GM21381 (cell line): Measurements from ENCODE around the gene DLG5.

Source experiments
- ATAC-seq: cut with Tn5 transposase; IDR thresholded peaks from one replicate; pipeline ENCODE4 v1.9.1; 2021; ENCODE audit warnings: mild to moderate bottlenecking, moderate library complexity; ENCODE audit not compliant: unreplicated experiment

Gene DLG5

DNA sequence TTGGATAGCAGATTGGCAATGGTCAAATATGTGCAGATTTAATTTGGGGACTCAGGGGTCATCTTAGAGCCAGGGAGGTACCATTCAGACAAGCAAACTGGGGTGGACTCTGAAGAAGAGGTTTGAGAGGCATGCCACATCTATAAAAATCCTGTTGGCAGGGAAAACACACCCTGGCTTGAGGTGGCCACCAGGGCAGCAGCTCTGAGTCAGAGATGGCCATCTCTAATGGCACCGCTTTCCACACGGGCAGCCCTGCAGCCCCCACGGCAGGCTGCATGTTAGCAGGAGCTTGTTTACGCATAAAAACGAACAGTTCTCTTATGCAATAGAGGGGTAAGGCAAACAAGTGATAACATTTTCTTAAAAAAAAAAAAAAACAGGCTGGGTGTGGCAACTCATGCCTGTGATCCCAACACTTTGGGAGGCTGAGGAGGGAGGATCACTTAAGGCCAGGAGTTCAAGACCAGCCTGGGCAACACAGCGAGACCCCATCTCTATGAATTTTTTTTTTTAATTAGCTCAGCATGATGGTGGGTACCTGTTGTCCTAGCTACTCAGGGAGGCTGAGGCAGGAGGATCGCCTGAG is 14.9 kb downstream of the DLG5 start:
- no peak for ATAC-seq

DNA sequence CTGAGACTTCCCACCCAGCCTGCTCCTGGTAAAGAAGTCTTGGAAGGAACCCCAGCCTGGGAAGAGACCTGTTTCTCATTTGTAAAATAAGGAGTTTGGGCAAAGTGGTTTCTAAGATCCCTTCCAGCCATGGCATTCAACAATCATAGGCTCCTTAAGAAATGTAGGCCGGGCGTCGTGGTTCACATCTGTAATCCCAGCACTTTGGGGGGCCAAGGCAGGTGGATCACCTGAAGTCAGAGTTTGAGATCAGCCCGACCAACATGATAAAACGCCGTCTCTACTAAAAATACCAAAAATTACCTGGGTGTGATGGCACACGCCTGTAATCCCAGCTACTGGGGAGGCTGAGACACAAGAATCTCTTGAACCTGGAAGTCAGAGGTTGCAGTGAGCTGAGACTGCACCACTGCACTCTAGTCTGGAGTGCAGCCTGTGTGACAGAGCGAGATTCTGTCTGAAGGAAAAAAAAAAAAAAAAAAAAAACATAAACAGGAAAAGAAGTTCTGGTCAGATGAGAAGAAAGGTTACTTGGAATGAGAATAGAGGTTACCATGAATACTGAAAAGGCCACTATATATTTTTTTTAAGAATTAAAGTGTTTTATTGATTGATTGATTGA is 15.9 kb downstream of the DLG5 start:
- no peak for ATAC-seq

DNA sequence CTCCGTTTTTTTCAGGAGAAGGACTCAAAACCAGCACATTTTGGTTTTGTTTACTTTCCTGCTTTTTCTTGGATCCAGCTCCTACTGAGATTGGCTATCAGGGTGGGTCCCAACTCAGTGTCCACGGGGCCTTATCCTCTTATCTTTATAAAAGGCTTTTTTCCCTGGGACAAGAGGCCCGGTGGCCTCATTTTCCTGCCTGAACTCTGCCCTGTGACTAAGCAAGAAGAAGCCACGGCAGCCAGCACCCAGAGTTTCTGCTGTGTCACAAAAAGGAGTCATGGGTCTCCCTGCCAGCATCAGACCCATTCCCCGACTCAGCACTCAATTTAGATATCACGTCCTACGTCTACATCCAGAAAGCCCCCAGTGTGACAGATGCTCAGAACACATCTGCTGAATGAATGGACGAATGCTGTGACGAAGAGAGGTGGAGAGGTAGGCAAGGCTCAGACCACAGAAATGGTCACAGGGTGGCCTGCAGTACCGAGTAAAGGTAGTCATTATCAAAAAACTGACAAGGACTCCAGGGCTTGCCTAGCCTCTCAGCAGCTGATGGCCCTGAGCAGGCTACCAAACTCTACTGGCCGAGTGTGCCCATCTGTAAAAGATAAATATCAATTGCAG is 16.7 kb downstream of the DLG5 start:
- no peak for ATAC-seq

DNA sequence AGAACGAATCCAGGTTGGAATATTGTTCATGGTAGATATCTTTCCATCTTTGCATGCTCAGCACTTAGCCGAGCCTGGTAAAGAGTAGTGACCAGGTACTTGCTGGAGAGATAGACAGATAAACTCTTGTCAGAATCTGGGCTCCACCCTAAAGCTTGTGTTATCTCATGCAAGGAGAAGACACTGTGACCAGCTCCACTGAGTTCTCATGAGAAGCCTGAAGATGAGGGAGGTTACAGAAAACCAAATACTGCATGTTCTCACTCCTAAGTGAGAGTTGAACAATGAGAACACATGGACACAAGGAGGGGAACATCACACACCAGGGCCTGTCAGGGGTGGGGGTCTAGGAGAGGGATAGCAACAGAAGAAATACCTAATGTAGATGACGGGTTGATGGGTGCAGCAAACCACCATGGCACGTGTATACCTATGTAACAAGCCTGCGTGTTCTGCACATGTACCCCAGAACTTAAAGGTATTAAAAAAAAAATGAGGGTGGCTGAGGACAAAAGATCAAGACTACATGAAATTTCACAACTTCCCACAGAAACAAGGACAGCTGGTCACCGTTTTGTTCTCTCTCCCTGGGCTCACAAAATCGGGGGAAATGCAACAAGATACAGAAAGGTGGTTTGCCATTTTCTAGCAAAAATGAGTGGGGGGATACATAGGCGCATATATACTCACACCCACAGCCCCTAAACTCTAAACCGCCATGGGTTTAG is 17.4 kb downstream of the DLG5 start:
- no peak for ATAC-seq

DNA sequence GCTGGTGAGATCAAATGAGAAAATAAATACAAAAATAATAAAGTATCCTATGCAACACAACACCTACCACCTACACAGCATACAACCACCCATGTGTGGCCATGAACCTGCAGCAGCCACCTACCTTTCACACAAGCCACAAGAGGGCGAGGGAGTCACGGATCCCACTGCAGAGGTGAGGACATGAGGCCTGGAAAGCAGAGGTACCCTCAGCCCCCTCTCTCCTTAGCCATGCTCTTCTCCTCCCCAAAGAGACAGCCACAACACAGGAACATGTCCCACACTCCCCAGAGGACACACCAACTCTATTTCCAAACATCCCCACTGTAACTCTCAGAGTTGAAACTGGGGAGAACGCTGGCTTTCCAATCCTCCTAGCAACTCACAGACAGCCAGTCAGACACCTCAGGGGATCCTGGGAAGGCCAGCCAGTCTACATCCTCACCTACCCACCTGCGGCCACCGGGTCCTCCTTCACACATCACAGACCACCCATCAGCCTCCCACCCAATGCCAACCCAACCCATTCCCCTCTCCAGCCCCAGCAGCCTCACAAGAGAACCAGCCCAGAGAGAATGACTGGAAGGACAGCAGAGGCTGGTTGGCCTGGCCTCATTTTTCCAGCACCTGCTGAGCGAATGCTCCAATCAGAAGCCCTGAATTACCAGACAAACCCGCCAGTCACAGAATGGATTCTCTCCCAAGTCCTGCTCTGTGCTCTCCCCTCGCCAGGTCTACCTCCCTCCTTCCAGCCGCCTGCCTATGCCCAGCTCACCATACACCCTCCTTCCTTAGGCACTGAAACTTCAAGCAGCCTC is 18.4 kb downstream of the DLG5 start:
- no peak for ATAC-seq

DNA sequence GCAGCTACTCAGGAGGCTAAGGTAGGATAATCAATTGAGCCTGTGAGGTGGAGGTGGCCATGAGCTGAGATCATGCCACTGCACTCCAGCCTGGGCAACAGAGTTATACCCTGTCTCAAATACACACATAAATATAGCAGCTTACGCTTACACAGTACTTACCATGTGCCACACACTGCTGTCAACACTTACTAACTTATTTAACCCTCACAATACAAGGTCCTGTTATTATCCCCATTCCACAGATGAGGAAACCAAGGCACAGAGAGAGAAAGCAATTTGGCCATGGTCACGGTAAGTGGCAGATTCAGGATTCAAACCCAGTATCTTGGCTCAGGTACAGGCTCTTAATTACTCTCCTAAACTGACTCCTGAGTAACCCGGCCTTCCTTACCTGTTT is 19.1 kb downstream of the DLG5 start:
- no peak for ATAC-seq

DNA sequence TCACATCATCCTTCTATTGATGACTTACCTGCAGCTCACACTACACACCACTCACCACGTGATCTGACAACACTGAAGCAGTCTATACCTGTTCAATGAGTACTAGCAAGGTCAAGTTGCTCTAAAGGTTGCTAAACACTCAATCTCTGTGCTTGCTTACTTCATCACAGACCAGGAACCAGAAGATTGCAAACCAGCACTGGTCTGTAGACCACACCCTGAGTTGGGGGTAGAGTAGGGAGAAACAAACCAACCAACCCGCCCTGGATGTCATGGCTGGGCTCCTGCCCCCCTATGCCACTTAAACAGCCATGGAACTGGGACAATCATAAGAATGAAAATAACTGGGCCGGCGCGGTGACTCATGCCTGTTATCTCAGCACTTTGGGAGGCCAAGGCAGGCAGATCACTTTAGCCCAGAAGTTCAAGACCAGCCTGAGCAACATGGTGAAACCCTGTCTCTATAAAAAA is 19.6 kb downstream of the DLG5 start:
- no peak for ATAC-seq

DNA sequence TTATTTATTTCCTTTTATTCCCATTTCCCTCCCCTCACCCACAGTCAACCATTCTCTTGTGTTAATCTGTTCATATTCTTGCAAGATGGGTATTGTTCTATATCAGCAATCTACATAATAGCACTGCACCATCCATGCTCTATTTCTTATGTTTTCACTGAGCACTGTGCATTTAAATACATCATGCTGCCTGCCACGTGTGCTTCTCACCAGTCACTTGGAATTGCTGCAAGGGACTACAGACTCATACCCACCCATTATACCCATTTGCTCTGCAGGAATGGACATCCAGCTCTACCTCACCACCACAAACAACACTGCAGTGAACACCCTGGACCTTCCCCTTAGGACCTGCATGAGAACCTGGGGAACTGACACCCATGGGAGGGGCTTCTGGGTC is 20.8 kb downstream of the DLG5 start:
- no peak for ATAC-seq

DNA sequence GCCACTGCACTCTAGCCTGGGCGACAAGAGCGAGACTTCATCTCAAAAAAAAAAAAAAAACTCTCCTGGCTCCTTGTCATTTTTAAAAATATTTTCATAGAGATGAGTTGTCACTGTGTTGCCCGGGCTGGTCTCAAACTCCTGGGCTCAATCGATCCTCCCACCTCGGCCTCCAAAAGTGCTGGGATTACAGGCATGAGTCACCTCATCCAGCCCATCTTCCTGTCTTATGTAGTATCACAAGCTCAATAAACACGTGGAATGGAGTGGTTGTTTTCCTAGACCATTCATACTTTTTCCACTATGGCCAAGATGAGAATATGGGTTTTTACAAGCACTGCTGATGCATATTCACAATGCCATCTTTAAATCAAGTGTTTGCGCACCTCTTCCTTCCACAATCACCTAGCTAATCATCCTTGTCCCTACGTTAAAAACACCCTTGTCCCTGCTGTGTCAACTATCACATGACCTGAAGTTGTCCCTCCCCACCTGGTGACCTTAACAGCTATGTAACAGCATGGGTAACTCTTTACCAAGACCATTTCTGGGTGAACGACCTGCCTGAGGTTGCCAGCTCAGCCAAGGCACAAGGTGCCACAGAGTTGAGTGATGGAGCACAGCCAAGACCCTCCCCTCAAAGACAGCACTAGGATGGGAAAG is 21.3 kb downstream of the DLG5 start:
- ATAC-seq = no peak

DNA sequence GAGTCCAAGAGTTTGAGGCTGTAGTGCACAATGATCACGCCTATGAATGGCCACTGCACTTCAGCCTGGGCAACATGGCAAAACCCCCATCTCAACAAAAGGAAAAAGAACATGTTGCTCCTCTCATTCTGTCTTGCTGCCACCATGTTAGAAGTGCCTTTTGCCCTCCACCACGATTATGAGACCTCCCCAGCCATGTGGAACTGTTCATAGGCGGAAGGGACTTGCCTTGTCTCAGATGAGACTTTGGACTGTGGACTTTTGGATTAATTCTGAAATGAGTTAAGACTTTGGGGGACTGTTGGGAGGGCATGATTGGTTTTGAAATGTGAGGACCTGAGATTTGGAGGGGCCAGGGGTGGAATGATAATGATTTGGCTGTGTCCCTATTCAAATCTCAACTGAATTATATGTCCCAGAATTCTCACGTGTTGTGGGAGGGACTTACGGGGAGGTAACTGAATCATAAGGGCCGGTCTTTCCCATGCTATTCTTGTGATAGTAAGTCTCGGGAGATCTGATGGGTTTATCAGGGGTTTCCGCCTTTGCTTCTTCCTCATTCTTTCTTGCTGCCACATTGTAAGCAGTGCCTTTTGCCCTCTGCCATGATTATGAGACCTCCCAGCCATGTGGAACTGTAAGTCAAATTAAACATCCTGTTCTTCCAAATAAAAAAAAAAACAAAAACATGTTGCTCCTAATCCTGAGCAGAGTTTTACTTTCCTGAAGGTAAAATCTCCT is 22.3 kb downstream of the DLG5 start:
- ATAC-seq = no peak

DNA sequence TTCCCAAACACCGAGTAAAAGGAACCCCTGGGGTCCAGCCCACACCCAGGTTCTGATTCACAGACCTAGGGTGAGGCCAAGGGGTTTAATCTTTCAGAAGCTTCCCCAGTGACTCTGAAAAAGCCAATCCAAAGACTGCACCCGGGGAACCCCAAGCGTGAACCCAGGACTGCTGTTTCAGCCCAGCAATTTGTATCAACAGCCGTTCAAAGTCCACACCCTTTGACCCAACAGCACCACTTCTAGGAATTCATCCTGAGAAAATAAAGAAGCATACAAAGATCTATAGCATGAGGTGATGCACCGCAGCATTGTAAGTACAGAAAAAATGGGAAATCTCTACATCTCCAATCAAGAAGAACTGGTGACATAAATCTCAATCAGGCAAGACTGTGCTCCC is 24.4 kb downstream of the DLG5 start:
- ATAC-seq = no peak

DNA sequence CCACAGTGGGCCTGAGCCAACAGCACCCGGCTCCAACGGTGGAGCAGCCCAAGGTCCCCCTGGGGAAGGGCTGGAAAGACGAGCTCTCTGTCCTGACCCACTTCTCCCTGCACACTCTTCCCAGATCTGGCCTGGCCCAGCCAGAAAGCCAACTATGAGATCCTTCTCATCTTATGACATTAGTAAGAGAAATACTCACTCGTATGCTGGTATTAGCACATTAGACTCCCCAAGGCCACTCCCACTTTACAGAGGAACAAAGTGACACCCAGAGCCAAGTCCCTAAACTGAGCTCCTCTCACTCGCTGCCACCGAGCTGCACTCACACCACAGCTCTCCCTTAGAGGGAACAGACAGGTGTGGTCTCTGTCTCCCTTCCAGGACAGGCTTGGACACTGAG is 24.8 kb downstream of the DLG5 start:
- ATAC-seq = no peak

DNA sequence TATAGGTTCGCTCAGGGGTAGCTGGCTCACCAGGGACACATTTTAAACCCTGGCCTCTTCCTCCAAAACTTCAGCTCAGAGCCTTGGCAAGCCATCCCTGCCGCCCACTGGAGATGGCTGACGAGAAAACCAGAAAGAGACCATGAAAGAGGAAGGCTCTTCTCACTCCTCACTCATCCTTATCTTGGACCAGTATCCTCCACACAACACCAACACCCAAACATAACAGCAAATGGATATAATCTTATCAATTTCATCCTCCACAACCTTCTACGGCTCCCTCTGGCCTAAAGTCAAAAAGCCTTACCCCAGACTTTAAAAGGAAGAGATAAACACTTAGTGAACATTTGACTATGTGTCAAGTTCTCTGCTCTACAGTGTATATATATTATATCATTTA is 26.9 kb downstream of the DLG5 start:
- no peak for ATAC-seq

DNA sequence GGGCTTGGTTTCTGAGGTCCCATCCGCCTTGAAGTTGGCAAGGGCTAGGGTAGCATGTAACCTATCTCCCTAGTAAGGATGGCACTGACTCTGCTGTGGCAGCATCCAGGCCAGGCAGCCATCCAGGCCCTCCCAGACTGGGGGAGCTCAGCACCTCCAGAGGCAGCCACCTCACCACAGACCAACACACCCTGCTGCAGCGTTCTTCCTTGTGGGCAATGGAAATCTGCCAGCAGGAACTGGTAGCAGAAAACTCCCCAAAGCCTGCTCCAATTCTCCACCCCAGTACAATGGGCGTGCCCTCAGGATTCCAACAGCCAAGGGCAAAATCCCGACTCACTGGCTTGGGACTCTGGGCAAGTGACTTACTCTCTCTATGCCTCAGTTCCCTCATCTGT is 27.5 kb downstream of the DLG5 start:
- ATAC-seq = no peak

DNA sequence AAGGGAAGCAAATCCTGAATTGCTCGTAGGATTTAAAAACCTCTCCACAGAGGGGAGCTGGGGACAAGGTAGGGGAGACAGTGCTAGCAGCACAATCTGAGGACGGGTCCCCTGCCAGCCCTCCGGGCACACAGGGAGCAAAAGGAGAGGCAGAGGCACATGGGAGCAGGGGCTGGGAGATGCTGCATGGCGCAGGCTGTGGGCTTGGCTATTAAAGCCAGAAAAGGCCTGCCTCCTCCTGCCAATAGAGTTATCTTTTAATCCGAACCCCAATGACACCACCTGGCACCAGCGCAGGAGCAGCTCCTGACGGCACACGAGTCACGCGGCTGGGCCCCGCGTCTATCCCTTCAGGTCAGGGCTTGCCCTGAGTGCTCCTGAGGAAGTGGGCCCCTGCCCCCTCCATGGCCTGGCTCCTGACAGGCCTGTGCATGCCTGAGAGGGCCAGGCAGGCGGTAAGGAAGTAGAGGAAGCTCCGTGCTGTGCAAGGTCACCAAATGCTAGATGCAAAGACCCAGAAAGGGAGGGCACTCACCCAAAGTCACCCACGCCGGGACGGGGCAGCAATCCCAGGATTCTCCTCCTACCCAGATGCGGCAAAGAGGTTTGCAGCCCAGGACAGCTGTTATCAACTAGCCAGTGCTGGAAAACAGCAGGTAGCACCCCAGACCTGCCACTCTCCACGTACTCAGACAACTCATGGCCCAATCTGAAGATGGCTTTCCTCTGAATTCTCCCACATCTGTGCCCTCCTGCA is 28.1 kb downstream of the DLG5 start:
- ATAC-seq = no peak

DNA sequence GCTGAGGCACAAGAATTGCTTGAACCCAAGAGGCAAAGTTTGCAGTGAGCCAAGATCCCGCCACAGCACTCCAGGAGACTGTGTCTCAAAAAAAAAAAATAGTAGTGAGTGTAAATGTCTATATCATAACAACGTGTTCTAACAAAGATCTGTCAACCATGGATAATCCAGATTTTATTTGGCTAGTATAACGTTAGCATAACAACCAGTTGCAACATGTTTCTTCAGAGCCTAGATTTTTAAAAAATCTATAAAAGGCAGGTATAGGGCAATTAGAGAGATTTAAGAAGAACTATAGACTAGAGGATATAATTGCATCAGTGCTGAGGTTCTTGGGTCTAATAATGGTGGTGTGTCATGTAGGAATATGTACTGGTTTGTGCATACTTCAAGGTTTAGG is 30.5 kb downstream of the DLG5 start:
- ATAC-seq = no peak

DNA sequence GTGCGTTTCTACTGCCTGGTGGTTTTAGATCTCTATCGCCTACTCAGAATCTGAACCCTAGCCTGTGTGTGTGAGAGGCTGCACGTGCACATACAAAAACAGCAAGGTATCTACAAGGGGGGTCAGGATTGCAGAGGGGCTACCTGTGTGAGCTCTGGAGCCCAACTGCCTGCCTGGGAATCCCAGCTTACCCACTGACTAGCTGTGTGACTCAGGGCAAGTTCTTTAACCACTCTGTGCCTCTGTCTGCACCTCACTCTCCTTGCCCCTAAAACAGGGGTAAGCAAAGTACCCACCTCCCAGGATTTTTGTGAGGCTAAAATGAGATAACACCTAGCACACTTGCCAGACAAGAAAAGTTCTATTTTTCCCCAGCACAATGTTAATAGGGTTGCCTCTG is 32.5 kb downstream of the DLG5 start:
- no peak for ATAC-seq

DNA sequence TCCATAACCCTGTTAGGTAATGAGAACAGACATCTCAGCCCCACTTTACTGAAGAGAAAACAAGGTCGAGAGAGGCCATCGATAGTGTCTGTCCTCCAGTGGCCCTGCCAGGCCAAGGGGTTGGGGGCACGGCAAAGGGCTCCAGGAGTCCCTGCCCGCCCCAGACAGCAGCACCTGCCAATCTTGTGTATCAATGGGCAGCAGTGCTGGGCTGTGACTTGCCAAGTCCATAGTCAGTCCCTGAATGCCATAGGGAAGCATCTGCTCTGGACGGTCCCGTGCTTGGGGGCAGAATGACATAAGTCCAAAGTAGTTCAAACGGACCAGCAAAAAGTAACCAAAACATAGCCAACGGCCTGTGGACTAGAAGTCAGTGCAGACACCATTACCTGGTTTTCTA is 33.2 kb downstream of the DLG5 start:
- ATAC-seq = no peak

DNA sequence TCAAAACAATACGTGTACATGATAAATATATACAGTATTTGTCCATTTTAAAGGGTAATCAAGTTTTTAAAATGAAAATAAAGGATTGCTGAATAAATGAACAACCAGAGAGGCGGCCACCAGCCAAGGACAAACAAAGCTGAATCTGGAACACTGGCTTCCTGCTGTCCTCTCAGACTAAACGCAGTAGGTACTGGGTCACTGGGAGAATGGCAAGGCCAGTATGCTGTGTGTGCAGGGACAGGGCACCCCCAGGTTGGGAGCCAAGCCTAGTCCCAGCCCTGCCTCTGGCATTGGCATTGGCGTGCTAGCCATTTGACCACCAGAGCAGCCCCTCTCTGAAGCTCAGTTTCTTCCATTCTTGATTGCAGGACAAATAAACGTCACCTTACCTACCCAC is 33.8 kb downstream of the DLG5 start:
- no peak for ATAC-seq
